Stimulated activated CD8-positive, alpha-beta memory T cell treated with anti-CD3 and anti-CD28 coated beads, Interleukin-2, amount 100 ng/mL, for 1 hour (primary cell): Measurements from ENCODE around the gene ARG1.
"Not testable (repeated sequence)": the region's sequence is repeated elsewhere in the genome, so short reads cannot be mapped to it uniquely, and the experiment has no call there.

Experiments used
- DNase-seq, 2 donors: peaks; one replicate each; pipeline ENCODE4 v3.0.0-alpha.2; 2020; ENCODE audit warnings: low read depth in 2 of 2

The ARG1 gene

DNA sequence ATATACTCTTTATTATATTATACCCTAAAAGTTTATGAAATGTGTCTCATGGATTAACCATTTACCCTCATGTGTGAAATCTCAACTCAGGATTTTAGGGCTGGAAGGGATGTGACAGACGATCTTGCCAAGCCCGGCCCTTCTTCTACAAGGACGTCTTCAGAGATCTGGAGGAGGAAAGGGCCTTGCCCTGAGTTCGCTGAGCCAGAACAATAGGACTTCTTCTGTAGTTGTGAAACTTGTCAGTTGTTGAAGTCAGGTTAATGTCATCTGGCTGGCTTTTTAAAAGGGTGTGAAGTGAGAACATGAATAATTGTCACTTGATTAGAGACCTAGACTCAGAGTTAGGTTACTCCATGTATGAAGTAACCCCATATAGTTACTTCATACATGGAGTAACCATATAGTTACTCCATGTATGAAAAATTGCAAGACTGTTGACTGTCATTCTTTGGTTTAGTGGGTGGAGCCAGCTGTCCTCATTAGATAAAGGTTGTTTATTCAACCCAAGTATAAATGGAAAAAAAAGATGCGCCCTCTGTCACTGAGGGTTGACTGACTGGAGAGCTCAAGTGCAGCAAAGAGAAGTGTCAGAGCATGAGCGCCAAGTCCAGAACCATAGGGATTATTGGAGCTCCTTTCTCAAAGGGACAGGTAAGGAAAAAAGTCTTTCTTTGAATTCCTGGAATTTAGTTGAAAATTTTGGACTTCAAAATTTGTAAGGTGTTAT, at the start of gene ARG1:
Gene ARG1 (plus strand): TSS at position 541 of the 730 bp plus-strand sequence. CDS start 57 bp downstream, at position 598.
- no peak for DNase-seq

DNA sequence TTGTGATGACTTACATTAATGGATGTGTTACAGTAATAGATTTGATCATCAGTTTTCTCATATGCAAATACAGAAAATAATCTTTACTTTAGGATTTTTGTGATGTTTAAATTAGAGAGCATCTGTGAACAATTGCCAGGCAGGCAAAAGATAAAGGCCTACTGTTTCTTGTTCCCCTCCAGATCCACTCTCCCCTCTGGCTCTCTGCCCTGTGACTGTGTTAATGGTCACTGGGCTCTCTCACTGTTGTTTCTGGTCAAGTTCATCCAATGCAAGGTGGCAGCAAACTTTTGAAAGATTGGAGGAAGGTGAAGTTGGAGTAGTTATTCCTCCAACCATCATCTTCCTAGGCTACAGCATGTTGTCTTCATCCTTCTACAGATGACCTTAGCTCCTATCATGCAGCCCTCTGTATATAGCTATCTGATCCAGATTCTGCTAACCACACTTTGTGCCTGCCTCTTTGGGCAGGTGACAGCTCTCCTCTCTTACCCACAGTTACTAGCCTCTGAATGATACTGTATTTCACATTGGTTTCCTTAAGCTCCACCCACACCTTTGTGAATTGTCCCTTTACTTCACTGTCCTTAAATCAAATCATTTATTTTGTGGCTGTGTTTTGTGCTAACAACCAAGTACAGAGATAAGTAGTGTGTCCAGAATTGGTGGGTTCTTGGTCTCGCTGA, 48.9 kb upstream of the ARG1 start:
- no peak for DNase-seq

- DNase-seq, result no peak
Measured at GRCh38 chr6:131524695-131525336, 48.2 kb upstream of the ARG1 start.

DNA sequence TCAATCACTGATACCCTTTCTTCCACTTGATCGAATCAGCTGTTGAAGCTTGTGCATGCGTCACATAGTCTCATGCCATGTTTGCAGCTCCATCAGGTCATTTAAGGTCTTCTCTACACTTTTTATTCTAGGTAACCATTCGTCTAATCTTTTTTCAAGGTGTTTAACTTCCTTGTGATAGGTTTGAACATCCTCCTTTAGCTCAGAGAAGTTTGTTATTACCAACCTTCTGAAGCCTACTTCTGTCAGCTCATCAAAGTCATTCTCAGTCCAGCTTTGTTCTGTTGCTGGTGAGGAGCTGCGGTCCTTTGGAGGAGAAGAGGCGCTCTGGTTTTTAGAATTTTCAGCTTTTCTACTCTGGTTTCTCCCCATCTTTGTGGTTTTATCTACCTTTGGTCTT, 42.1 kb upstream of the ARG1 start:
- not testable (repeated sequence) for DNase-seq

DNA sequence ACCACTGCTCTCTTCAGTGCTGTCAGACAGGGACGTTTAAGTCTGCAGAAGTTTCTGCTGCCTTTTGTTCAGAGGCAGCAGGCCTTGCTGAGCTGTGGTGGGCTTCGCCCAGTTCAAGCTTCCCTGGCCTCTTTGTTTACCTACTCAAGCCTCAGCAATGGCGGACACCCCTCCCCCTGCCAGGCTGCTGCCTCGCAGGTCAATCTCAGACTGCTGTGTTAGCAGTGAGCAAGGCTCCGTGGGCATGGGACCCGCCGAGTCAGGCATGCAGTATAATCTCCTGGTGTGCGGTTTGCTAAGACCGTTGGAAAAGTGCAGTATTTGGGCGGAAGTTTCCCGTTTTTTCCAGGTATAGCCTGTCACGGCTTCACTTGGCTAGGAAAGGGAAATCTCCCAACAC, 41.3 kb upstream of the ARG1 start:
- not testable (repeated sequence) for DNase-seq

GRCh38 chr6:131532580-131533039, 40.4 kb upstream of the ARG1 start:
- no peak for DNase-seq

DNA sequence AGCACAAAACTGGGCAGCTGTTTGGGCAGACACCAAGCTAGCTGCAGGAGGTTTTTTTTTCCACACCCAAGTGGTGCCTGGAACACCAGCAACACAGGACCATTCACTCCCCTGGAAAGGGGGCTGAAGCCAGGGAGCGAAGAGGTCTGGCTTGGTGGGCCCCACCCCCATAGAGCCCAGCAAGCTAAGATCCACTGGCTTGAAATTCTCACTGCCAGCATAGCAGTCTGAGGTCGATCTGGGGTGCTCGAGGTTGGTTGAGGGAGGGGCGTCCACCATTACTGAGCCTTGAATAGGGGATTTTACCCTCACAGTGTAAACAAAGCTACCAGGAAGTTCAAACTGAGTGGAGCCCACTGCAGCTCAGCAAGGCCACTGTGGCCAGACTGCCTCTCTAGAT, 34.4 kb upstream of the ARG1 start:
- DNase-seq, result not testable (repeated sequence)

DNA sequence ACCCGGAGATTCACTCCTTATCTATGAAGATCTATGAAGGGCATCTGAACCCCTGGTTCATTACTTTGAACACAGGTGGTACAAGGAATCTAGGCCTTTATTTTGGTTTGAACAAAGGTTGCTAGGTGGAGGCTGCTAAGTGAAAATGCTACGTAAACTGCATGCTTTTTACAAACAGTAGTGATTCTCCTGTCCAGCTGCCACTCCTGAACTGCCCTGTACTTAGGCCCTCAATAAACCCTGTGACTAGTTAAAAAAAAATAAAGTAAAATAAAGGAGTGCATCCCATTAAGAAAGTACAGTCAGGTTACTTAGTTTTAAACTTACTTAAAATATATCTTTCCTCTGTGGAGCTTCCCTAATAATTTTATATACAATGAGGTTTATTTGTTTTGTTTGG, 27.7 kb upstream of the ARG1 start:
- DNase-seq, result no peak

GRCh38 chr6:131547488-131547887, 25.5 kb upstream of the ARG1 start:
- no peak for DNase-seq

DNA sequence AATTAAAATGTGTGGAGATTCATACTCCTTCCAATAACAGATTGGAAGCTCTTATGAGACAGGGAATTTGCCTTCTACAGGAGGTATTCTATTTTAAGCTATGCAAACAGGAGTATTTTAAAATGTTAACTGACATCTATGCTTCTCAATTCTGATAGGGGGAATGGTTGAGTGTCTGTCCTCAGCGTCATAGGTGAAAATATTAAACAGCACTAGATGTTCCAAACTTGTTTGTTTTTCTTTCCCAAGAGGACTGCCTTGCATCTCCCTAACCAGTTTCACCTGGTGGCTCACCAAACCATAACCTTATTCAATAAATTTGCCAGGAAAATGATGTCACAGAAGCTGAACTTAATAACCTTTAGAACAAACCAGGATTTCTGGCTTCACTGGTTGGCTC, 24.6 kb upstream of the ARG1 start:
- no peak for DNase-seq

- no peak for DNase-seq
Measured at GRCh38 chr6:131549811-131550210, 23.2 kb upstream of the ARG1 start.

DNA sequence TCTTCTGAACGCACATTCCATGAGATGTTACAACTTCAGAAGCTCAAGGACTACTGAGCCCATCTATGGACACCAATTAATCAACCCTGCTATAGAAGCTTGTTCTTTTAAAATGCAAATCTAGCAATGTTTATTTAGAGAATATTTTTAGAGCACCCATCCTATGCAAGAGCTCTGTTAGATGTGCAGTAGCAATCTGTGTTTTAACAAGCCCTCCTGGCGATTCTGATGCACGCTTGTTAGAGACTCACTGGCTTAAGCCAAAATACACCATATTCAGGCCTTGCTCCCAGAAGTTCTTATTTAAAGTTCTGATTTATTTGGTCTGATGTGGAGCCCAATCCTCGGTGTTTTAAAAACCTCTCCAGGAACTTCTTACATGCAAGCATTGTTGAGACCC, 21.1 kb upstream of the ARG1 start:
- DNase-seq, result no peak

GRCh38 chr6:131552572-131552971, 20.5 kb upstream of the ARG1 start:
- no peak for DNase-seq

GRCh38 chr6:131555992-131556391, 17.0 kb upstream of the ARG1 start:
- no peak for DNase-seq

GRCh38 chr6:131558922-131559321, 14.1 kb upstream of the ARG1 start:
- no peak for DNase-seq

GRCh38 chr6:131561925-131562707, 10.9 kb upstream of the ARG1 start:
- no peak for DNase-seq

DNA sequence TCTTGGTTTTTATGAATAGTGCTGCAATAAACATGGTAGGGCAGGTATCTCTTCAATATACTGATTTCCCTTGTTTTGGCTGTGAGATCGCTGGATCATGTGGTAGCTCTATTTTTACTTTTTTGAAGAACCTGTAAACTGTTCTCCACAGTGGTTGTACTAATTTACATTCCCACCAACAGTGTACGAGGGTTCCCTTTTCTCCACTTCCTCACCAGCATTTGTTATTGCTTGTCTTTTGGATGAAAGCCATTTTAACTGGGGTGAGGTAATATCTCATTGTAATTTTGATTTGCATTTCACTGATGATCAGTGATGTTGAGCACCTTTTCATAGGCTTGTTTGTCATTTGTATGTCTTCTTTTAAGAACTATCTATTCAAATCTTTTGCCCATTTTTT, 8.0 kb upstream of the ARG1 start:
- DNase-seq, result no peak

DNA sequence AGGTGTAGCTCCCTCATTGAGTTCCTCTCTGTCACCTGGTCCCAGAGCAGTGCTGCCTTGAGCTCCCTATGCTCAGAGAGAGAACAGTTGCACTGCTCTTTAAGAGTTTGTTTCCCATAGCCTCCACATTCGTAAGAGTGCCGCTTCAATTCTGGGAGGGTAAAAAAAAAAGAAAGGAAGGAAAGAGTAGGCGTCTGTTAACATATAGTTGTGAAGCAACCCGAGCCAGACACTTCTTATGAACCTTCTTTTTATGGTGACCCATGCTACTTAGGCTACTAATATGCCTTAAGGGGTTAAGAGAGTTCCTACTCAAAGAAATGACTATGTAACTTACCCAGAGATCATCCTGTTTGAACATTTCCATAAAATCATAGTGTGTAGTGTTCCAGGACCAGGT, 4.3 kb upstream of the ARG1 start:
- DNase-seq, result no peak

DNA sequence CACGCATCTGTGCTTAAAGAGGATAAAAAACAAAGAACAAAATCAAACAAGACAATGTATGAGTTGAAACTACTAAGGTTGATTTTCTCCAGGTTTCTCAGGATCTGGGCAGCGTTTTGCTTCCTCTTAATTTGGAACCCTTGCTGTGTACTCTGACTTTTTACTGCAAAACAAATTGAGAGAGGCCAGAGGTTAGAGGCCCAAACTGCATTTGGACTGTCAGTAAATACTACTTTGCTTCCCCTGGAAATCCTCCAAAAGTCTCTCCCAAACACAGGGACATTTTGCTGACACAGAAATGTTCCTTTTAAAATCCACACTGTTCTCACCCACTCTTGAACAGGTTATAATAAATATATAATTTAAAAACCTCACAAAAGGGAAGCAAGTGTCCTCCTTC, 1.1 kb downstream of the ARG1 start:
- DNase-seq, result no peak

DNA sequence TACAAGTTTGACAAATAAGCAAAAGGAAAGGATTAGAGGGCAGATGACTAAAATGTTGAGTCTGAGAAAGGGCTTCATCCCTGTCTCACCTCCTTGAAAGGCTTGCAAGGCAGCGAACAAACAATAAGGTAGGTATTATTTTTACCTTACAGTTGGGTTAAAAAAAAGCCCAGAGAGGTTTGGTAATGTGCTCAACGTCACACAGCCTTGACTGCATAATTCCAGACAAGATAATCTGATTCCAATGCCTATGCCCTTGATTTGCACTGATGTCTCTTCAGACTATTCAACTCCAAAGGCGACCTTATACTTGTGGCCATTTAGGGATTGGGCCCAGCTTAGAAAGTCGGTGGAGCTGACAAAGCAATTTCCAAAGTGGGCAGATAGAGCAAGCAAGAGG, 1.7 kb downstream of the ARG1 start:
- DNase-seq, result no peak

DNA sequence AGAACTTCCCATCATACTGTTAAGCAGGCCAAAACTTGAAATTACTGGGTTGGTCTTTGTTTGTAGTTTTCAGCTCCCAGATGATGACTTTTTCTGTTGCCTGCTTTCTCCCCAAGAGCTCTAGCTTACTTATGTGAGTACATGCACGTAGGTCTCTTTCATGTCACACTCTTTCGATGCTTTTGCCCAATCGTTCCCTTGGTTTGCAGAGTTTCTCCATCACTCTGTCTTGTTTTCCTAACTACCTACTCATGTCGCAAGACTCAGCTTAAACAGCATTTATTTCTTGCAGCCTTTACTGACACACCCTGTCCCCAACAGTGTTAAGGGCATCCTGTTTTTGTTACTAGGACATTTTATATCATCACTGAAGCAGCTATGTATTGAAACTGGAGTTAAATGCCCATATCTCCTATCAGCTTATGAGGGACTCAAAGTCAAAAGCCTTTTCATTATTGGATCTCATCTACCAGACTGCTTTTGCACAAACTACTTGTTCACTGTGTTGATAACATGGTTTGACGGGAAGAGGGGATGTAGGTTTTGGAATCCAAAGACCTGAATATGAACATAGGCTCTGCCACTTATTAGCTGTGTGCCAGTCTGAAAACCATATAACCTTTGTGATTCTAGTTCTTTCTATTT, 2.9 kb downstream of the ARG1 start:
- no peak for DNase-seq

DNA sequence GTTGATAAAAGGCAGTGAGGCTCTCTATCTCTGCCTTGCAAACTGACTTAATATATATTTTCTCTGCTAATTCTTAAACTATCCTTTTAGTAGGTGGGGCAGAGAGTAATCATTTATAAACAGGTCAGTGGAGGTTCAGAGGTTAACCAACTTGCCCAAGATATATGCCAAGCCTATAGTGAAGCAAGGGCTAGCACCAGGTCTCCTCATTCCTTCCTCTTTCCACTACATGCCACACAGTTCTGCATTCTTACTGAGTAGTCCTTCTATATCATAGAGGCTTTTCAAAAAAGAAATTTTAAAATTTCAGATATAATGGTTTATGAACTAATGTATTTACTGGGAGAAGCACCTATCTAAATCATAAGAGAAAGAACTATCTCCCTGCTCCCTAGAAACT, 8.5 kb downstream of the ARG1 start:
- no peak for DNase-seq
